SU-DHL-6 (cell line): ENCODE measurements around the gene MTMR8.

Source experiments
- H2AFZ ChIP-seq: fragments of 200-600 bp; sonication (generic); 2 replicates; pipeline ENCODE4 v1.6.1; 2014; ENCODE audit warnings: low read depth, mild to moderate bottlenecking, moderate library complexity, mixed read lengths, antibody characterized with exemption, low read length; ENCODE audit not compliant: severe bottlenecking
- H3F3A ChIP-seq: fragments of 200-600 bp; shearing (Covaris generic); 2 replicates; pipeline ENCODE4 v1.6.0; 2016; ENCODE audit warnings: antibody characterized with exemption, mild to moderate bottlenecking; ENCODE audit not compliant: insufficient read depth
- H3K27ac ChIP-seq: fragments of 200-600 bp; sonication (generic); 2 replicates; pipeline ENCODE4 v1.5.1; 2016; ENCODE audit warnings: low read depth, mild to moderate bottlenecking, low read length, moderate library complexity, mixed read lengths
- H3K27me3 ChIP-seq: fragments of 200-600 bp; sonication (generic), shearing (Covaris generic); 2 replicates; pipeline ENCODE4 v1.6.0; 2014; ENCODE audit warnings: mild to moderate bottlenecking, low read length
- H3K36me3 ChIP-seq: fragments of 200-600 bp; sonication (generic); 2 replicates; pipeline ENCODE4 v1.6.1; 2014; ENCODE audit warnings: mild to moderate bottlenecking, low read length, mixed read lengths
- H3K4me2 ChIP-seq: fragments of 300-600, 200-600 bp; shearing (Covaris generic), sonication (generic); 2 replicates; pipeline ENCODE4 v1.6.0; 2014; ENCODE audit warnings: low read length, low read depth, mild to moderate bottlenecking; ENCODE audit not compliant: poor library complexity, severe bottlenecking
- H3K4me3 ChIP-seq: fragments of 200-600 bp; sonication (generic); 2 replicates; pipeline ENCODE4 v1.5.1; 2014; ENCODE audit warnings: antibody characterized with exemption, low read length, mild to moderate bottlenecking, mixed read lengths; ENCODE audit not compliant: insufficient read depth, poor library complexity, severe bottlenecking
- H3K79me2 ChIP-seq: fragments of 200-600 bp; sonication (generic); 2 replicates; pipeline ENCODE4 v1.6.1; 2014; ENCODE audit warnings: mild to moderate bottlenecking, low read length, moderate library complexity; ENCODE audit not compliant: insufficient read depth
- H3K9ac ChIP-seq: fragments of 200-600 bp; sonication (generic); 2 replicates; pipeline ENCODE4 v1.7.0; 2014; ENCODE audit warnings: mild to moderate bottlenecking, low read length
- H3K9me2 ChIP-seq: fragments of 200-600 bp; sonication (generic); replicated peaks from 2 replicates; pipeline ENCODE4 v1.6.1; 2014; ENCODE audit warnings: low read length; ENCODE audit not compliant: insufficient read depth
- H3K9me3 ChIP-seq: fragments of 200-600 bp; sonication (generic); 2 replicates; pipeline ENCODE4 v1.6.1; 2014; ENCODE audit warnings: low read length, mixed read lengths; ENCODE audit not compliant: insufficient read depth
- H4K20me1 ChIP-seq: fragments of 200-600 bp; sonication (generic); 2 replicates; pipeline ENCODE4 v1.6.1; 2014; ENCODE audit warnings: low read depth, mild to moderate bottlenecking, antibody characterized with exemption, low read length, moderate library complexity, mixed read lengths
- EZH2phosphoT487 ChIP-seq: fragments of 200-600 bp; sonication (generic), shearing (Covaris generic); conservative IDR thresholded peaks from 2 replicates; pipeline ENCODE4 v1.6.1; 2018; ENCODE audit warnings: mild to moderate bottlenecking, antibody characterized with exemption, low read length, moderate library complexity, mixed read lengths
- TF ChIP-seq, protein P1 (sequence below): fragments of 200-600 bp; sonication (generic); IDR thresholded peaks from one replicate; pipeline ENCODE4 v1.5.1; 2017; ENCODE audit warnings: antibody characterized with exemption, mild to moderate bottlenecking, low read length, moderate library complexity; ENCODE audit not compliant: insufficient read depth, poor library complexity, severe bottlenecking

MTMR8 gene

DNA sequence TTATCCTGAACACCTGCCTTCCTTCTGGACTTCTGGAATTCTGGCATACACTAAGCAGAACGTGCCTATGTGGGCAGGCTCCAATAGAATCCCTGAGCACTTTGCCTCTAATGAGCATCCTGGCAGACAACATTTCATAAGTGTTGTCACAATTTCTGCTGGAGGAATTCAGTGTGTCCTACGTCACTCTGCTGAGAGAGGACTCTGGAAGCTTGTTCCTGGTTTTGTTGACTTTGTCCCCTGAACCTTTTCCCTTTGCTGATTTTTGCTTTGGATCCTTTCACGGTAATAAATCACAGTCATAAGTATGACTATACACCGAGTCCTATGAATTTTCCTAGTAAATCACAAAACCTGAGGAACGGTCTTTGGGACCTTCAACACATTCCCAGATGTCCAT is 43.2 kb downstream of the MTMR8 start:
- no peak overlapping the region for H2AFZ ChIP-seq
- no peaks in the 10 kb centered on the region for H4K20me1 ChIP-seq
- no peaks in the 10 kb centered on the region for H3K9me2 ChIP-seq
- H3K4me2 ChIP-seq = no peak overlapping the region
- TF ChIP-seq, protein P1, sequence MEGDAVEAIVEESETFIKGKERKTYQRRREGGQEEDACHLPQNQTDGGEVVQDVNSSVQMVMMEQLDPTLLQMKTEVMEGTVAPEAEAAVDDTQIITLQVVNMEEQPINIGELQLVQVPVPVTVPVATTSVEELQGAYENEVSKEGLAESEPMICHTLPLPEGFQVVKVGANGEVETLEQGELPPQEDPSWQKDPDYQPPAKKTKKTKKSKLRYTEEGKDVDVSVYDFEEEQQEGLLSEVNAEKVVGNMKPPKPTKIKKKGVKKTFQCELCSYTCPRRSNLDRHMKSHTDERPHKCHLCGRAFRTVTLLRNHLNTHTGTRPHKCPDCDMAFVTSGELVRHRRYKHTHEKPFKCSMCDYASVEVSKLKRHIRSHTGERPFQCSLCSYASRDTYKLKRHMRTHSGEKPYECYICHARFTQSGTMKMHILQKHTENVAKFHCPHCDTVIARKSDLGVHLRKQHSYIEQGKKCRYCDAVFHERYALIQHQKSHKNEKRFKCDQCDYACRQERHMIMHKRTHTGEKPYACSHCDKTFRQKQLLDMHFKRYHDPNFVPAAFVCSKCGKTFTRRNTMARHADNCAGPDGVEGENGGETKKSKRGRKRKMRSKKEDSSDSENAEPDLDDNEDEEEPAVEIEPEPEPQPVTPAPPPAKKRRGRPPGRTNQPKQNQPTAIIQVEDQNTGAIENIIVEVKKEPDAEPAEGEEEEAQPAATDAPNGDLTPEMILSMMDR = no peak
- TF ChIP-seq EZH2phosphoT487 = no peak
- H3K4me3 ChIP-seq = no peak overlapping the region
- H3K9ac ChIP-seq = no peak overlapping the region
- H3K27me3 ChIP-seq = no peaks in the 10 kb centered on the region
- no peaks in the 10 kb centered on the region for H3F3A ChIP-seq
- no peaks in the 10 kb centered on the region for H3K79me2 ChIP-seq
- no peaks in the 10 kb centered on the region for H3K36me3 ChIP-seq
- no peak overlapping the region for H3K27ac ChIP-seq
- H3K9me3 ChIP-seq = no peaks in the 10 kb centered on the region

DNA sequence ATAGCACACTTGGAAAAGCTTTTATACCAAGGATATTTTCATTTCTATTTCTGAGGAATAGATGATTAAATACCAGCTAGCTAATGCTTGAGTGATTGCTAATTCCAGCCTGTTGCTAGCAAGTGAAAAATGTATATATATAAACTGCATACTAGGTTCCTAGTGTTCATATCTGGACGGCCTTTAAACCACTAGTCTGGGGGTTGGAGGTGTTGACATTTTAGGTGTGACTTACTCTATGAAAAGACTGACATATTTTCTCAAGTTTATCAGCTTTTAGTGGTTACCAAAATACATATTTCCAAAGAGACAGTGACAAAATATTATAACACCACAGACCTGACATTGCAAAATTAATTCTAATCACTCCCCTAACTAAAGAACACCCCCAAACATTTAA is 44.7 kb downstream of the MTMR8 start:
- Histone ChIP-seq H3K9me2 (no peaks in the 10 kb centered on the region), H4K20me1 (no peaks in the 10 kb centered on the region), H3K27me3 (no peaks in the 10 kb centered on the region), H3K79me2 (no peaks in the 10 kb centered on the region), H3K27ac (no peak overlapping the region), H3F3A (no peaks in the 10 kb centered on the region), H3K36me3 (no peaks in the 10 kb centered on the region), H3K9me3 (no peaks in the 10 kb centered on the region), H3K4me3 (no peak overlapping the region), H3K9ac (no peak overlapping the region), H3K4me2 (no peak overlapping the region), H2AFZ (no peak overlapping the region)
- TF ChIP-seq, protein P1 = no peak
- TF ChIP-seq EZH2phosphoT487 = no peak

- Histone ChIP-seq H3K27ac (no peak overlapping the region), H4K20me1 (no peaks in the 10 kb centered on the region), H3K27me3 (no peaks in the 10 kb centered on the region), H3K9me3 (no peaks in the 10 kb centered on the region), H3K36me3 (no peaks in the 10 kb centered on the region), H3K9me2 (no peaks in the 10 kb centered on the region), H2AFZ (no peak overlapping the region), H3K4me3 (no peak overlapping the region), H3K4me2 (no peak overlapping the region), H3K9ac (no peak overlapping the region), H3K79me2 (no peaks in the 10 kb centered on the region), H3F3A (no peaks in the 10 kb centered on the region)
- no peak for TF ChIP-seq EZH2phosphoT487
- TF ChIP-seq, protein P1 = no peak
These were observed 45.2 kb downstream of the MTMR8 start for GRCh38 chrX:64350047-64350446.

DNA sequence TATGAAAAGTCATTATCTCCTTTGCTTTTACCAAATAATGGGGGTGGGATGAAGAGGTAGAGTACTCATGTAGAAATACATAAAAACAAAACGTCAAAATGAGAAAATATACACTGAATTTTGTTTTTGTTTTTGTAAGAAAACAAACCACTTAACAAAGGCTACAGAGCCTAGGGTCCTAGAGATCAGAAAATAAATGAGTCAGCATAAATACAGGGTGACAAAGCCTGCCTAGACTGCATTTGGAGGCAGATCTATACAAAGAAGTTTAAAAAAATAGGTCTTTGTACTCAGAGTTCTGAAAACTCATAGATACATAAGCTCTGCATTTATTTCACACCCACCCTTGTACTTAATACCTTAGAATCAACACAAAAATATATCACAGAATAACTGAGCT is 52.4 kb downstream of the MTMR8 start:
- H2AFZ ChIP-seq = no peak overlapping the region
- H3F3A ChIP-seq = no peaks in the 10 kb centered on the region
- H4K20me1 ChIP-seq = no peaks in the 10 kb centered on the region
- H3K4me2 ChIP-seq = no peak overlapping the region
- H3K9me2 ChIP-seq = no peaks in the 10 kb centered on the region
- no peak overlapping the region for H3K9ac ChIP-seq
- H3K36me3 ChIP-seq = no peaks in the 10 kb centered on the region
- no peak overlapping the region for H3K4me3 ChIP-seq
- no peak overlapping the region for H3K27ac ChIP-seq
- H3K9me3 ChIP-seq = no peaks in the 10 kb centered on the region
- no peaks in the 10 kb centered on the region for H3K79me2 ChIP-seq
- no peaks in the 10 kb centered on the region for H3K27me3 ChIP-seq
- TF ChIP-seq, protein P1 = no peak
- no peak for TF ChIP-seq EZH2phosphoT487
